ENCODE data around the gene CNTN3.

The CNTN3 gene

DNA sequence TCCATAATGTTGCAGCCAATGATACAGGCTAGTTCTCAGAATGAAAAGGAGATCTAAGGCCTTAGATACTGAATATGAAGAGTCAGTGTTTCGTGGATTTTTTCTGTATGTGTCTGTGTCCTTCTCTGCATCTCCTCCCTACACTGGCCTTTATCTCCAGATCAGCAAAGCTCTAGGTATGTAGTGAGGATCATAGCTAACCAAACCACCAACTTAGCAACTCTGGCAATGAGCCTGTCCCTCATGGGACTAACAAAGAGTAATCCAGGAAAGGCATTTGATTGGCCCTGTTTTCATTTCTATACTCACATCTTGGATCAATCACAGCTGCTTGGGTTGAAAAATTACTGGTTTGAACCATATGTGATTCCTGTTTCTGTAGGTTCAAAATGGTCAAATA is 18.6 kb upstream of the CNTN3 start:
- no peak overlapping the region for H3K4me3 ChIP-seq (ENCODE audit: low read depth, low read length)
- H3K9me3 ChIP-seq (ENCODE audit: control insufficient read depth, insufficient read depth, low read depth, low read length): no peaks in the 10 kb centered on the region
- no peaks in the 10 kb centered on the region for H3K4me1 ChIP-seq (ENCODE audit: control insufficient read depth, insufficient read depth, low read length)
- CTCF ChIA-PET: interaction anchor here (0.7 kb wide), 1 partner anchor 25 kb away, joined by 3 read pairs; no protein-coding TSS in a partner anchor
- no peaks in the 10 kb centered on the region for H3K36me3 ChIP-seq (ENCODE audit: control insufficient read depth in 2 of 2, insufficient read depth in 1 of 2, low read length in 2 of 2)
- H3K27ac ChIP-seq (ENCODE audit: extremely low read depth, low read depth, low read length): no peak overlapping the region
- TF ChIP-seq, protein P1, sequence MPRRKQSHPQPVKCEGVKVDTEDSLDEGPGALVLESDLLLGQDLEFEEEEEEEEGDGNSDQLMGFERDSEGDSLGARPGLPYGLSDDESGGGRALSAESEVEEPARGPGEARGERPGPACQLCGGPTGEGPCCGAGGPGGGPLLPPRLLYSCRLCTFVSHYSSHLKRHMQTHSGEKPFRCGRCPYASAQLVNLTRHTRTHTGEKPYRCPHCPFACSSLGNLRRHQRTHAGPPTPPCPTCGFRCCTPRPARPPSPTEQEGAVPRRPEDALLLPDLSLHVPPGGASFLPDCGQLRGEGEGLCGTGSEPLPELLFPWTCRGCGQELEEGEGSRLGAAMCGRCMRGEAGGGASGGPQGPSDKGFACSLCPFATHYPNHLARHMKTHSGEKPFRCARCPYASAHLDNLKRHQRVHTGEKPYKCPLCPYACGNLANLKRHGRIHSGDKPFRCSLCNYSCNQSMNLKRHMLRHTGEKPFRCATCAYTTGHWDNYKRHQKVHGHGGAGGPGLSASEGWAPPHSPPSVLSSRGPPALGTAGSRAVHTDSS (tag by site-specific recombination; IDR thresholded peaks at IDR 0.05): no peak
- TF ChIP-seq, protein P2, sequence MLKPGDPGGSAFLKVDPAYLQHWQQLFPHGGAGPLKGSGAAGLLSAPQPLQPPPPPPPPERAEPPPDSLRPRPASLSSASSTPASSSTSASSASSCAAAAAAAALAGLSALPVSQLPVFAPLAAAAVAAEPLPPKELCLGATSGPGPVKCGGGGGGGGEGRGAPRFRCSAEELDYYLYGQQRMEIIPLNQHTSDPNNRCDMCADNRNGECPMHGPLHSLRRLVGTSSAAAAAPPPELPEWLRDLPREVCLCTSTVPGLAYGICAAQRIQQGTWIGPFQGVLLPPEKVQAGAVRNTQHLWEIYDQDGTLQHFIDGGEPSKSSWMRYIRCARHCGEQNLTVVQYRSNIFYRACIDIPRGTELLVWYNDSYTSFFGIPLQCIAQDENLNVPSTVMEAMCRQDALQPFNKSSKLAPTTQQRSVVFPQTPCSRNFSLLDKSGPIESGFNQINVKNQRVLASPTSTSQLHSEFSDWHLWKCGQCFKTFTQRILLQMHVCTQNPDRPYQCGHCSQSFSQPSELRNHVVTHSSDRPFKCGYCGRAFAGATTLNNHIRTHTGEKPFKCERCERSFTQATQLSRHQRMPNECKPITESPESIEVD (tag by site-specific recombination; IDR thresholded peaks at IDR 0.05): no peak
- TF ChIP-seq ZSCAN16 (tag by site-specific recombination; IDR thresholded peaks at IDR 0.05) (no peak), ZNF19 (tag by site-specific recombination; IDR thresholded peaks at IDR 0.05; ENCODE audit: low read depth) (no peak), ZNF747 (tag by site-specific recombination; IDR thresholded peaks at IDR 0.05) (no peak), ZNF366 (tag by site-specific recombination; conservative IDR thresholded peaks at IDR 0.05) (no peak), ZNF768 (tag by site-specific recombination; IDR thresholded peaks at IDR 0.05) (no peak), ZBTB48 (tag by site-specific recombination; IDR thresholded peaks at IDR 0.05) (no peak), ZNF266 (tag by site-specific recombination; IDR thresholded peaks at IDR 0.05; ENCODE audit: low read depth) (no peak), ZNF623 (tag by site-specific recombination; IDR thresholded peaks at IDR 0.05) (no peak), EGR2 (tag by site-specific recombination; IDR thresholded peaks at IDR 0.05; ENCODE audit: low read depth) (no peak), KLF8 (tag by site-specific recombination; IDR thresholded peaks at IDR 0.05) (no peak), HOXC10 (CRISPR knock-in tag; IDR thresholded peaks at IDR 0.05) (no peak), ZNF146 (tag by site-specific recombination; IDR thresholded peaks at IDR 0.05) (no peak), ZNF514 (tag by site-specific recombination; IDR thresholded peaks at IDR 0.05) (no peak), KLF10 (tag by site-specific recombination; IDR thresholded peaks at IDR 0.05) (no peak), ZNF350 (tag by site-specific recombination; IDR thresholded peaks at IDR 0.05) (no peak), ZIC2 (tag by site-specific recombination; IDR thresholded peaks at IDR 0.05) (no peak)
- TF ChIP-seq, protein P3, sequence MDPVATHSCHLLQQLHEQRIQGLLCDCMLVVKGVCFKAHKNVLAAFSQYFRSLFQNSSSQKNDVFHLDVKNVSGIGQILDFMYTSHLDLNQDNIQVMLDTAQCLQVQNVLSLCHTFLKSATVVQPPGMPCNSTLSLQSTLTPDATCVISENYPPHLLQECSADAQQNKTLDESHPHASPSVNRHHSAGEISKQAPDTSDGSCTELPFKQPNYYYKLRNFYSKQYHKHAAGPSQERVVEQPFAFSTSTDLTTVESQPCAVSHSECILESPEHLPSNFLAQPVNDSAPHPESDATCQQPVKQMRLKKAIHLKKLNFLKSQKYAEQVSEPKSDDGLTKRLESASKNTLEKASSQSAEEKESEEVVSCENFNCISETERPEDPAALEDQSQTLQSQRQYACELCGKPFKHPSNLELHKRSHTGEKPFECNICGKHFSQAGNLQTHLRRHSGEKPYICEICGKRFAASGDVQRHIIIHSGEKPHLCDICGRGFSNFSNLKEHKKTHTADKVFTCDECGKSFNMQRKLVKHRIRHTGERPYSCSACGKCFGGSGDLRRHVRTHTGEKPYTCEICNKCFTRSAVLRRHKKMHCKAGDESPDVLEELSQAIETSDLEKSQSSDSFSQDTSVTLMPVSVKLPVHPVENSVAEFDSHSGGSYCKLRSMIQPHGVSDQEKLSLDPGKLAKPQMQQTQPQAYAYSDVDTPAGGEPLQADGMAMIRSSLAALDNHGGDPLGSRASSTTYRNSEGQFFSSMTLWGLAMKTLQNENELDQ (tag by site-specific recombination; IDR thresholded peaks at IDR 0.05; ENCODE audit: low read depth): no peak
- POLR2A ChIA-PET: no interaction called here

DNA sequence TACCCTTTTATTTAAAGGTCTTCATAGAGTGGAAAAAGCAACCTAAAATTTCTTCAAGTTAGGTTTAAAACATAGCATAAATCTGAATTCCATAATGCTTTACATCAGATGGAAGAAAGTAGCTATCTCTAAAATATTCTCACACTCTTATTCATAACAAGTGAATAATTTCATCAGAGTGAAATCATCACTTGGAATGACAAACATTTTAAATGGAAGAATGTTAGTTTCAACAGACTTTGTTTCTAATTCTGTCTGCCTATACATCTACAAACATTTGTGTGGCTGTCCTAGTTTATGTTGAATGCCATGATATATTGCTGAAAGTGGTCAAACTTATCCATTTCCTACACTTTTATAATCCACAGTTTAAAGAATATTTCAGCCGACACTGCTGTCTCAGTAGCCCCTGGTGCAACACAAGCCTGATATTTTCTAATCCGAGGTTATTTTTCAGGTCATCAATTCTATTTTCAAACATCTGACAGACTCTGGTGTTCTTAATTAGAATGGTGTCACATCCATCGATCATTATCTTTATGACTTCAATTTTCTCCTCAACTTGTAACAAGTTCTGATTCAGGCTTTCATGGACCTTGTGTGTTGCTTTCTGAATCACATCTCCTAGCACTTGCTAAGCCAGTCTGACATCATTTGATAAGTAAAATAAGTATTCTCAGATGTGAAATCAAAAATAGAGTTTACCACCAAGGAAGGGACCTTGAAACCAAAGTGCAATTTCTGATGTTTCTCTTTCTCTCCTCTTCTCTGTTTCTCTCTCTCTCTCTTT is 17.1 kb upstream of the CNTN3 start:
- CTCF ChIA-PET: no interaction called here
- H3K9me3 ChIP-seq (ENCODE audit: control insufficient read depth, insufficient read depth, low read depth, low read length): no peaks in the 10 kb centered on the region
- no peak overlapping the region for H3K4me3 ChIP-seq (ENCODE audit: low read depth, low read length)
- H3K4me1 ChIP-seq (ENCODE audit: control insufficient read depth, insufficient read depth, low read length): no peaks in the 10 kb centered on the region
- no peaks in the 10 kb centered on the region for H3K36me3 ChIP-seq (ENCODE audit: control insufficient read depth in 2 of 2, insufficient read depth in 1 of 2, low read length in 2 of 2)
- H3K27ac ChIP-seq (ENCODE audit: extremely low read depth, low read depth, low read length): no peak overlapping the region
- POLR2A ChIA-PET: no interaction called here
- no peak for TF ChIP-seq ZNF292 (tag by site-specific recombination; IDR thresholded peaks at IDR 0.05; ENCODE audit: borderline replicate concordance, low read depth)
- TF ChIP-seq ZBTB21 (tag by site-specific recombination; IDR thresholded peaks at IDR 0.05): no peak
- no peak for TF ChIP-seq ZNF335 (tag by site-specific recombination; conservative IDR thresholded peaks at IDR 0.05)
- TF ChIP-seq, protein P4, sequence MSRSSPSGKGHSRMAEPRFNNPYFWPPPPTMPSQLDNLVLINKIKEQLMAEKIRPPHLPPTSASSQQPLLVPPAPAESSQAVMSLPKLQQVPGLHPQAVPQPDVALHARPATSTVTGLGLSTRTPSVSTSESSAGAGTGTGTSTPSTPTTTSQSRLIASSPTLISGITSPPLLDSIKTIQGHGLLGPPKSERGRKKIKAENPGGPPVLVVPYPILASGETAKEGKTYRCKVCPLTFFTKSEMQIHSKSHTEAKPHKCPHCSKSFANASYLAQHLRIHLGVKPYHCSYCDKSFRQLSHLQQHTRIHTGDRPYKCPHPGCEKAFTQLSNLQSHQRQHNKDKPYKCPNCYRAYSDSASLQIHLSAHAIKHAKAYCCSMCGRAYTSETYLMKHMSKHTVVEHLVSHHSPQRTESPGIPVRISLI (tag by site-specific recombination; IDR thresholded peaks at IDR 0.05): no peak
